Large intestine (tissue), 3 donors: ENCODE measurements around the gene C16orf86. TPM values are rescaled to one million over a fixed set of nuclear protein-coding genes. Genes with fewer than 3 reads are reported as not detected.

Experiments used
- DNase-seq, 2 donors: peaks; one replicate each; pipeline versions ENCODE4 v3.0.0 to v3.0.0-alpha.2; 2013
- H3K27ac ChIP-seq: one replicate; pipeline ENCODE4 v1.5.1; 2013; ENCODE audit warnings: low read length
- H3K27me3 ChIP-seq: 2 replicates; pipeline ENCODE4 v1.6.1; 2013; ENCODE audit warnings: low read length; ENCODE audit not compliant: control insufficient read depth, insufficient read depth
- H3K36me3 ChIP-seq: 2 replicates; pipeline ENCODE4 v1.6.1; 2013; ENCODE audit warnings: low read length; ENCODE audit not compliant: control insufficient read depth, insufficient read depth
- H3K4me1 ChIP-seq: one replicate; pipeline ENCODE4 v1.6.1; 2013; ENCODE audit warnings: low read length; ENCODE audit not compliant: control insufficient read depth, insufficient read depth
- H3K4me3 ChIP-seq: one replicate; pipeline ENCODE4 v1.5.1; 2013; ENCODE audit warnings: low read length
- H3K9me3 ChIP-seq: one replicate; pipeline ENCODE4 v1.6.1; 2013; ENCODE audit warnings: mild to moderate bottlenecking, low read depth, low read length, moderate library complexity; ENCODE audit not compliant: control insufficient read depth
- WGBS: methylation state at CpG from one replicate; pipeline ENCODE4 v1.1.5; 2013; ENCODE audit warnings: low lambda C conversion rate; ENCODE audit not compliant: insufficient coverage; 5-methylcytosine and 5-hydroxymethylcytosine counted together
- polyA plus RNA-seq: library from polyadenylated mRNA; unstranded; fragments of 120-200 nt; gene quantifications from one replicate; pipeline ENCODE4 v1.2.1, GENCODE V29; 2013

The C16orf86 gene
- polyA plus RNA-seq, 1 donor, result 1.4 TPM

- Histone ChIP-seq H3K36me3 (no peaks in the 10 kb centered on the region), H3K27ac (no peak overlapping the region), H3K27me3 (peaks cover 84% of the 10 kb centered on the region), H3K9me3 (peaks cover 10% of the 10 kb centered on the region), H3K4me3 (no peak overlapping the region), H3K4me1 (peaks cover 8% of the 10 kb centered on the region)
- no CpG with 5 or more reads among the region's 15 CpGs for WGBS
- DNase-seq, result no peak
Observed at GRCh38 chr16:67647111-67647651, 19.4 kb upstream of the C16orf86 start.

- H3K4me3 ChIP-seq, result no peak overlapping the region
- no peak for DNase-seq
- H3K36me3 ChIP-seq, result no peaks in the 10 kb centered on the region
- peaks cover 10% of the 10 kb centered on the region for H3K9me3 ChIP-seq
- no CpG with 5 or more reads among the region's 13 CpGs for WGBS
- peaks cover 8% of the 10 kb centered on the region for H3K4me1 ChIP-seq
- peaks cover 89% of the 10 kb centered on the region for H3K27me3 ChIP-seq
- no peak overlapping the region for H3K27ac ChIP-seq
Observed at GRCh38 chr16:67647681-67648080, 18.9 kb upstream of the C16orf86 start.

GRCh38 chr16:67648088-67648763 is 18.4 kb upstream of the C16orf86 start:
- Histone ChIP-seq H3K36me3 (no peaks in the 10 kb centered on the region), H3K4me3 (no peak overlapping the region), H3K9me3 (peaks cover 10% of the 10 kb centered on the region), H3K4me1 (peaks cover 10% of the 10 kb centered on the region), H3K27ac (no peak overlapping the region), H3K27me3 (peaks cover 91% of the 10 kb centered on the region)
- no CpG with 5 or more reads among the region's 65 CpGs for WGBS
- no peak for DNase-seq

- Histone ChIP-seq H3K27ac (no peak overlapping the region), H3K9me3 (peaks cover 10% of the 10 kb centered on the region), H3K27me3 (peaks cover 94% of the 10 kb centered on the region), H3K36me3 (no peaks in the 10 kb centered on the region), H3K4me3 (no peak overlapping the region), H3K4me1 (peaks cover 14% of the 10 kb centered on the region)
- WGBS, result no CpG with 5 or more reads among the region's 35 CpGs
- DNase-seq, result no peak
Observed at GRCh38 chr16:67648764-67649407, 17.7 kb upstream of the C16orf86 start.

GRCh38 chr16:67649494-67649931 is 17.1 kb upstream of the C16orf86 start:
- H3K27ac ChIP-seq, result no peak overlapping the region
- peaks cover 9% of the 10 kb centered on the region for H3K9me3 ChIP-seq
- no peaks in the 10 kb centered on the region for H3K36me3 ChIP-seq
- no peak overlapping the region for H3K4me3 ChIP-seq
- H3K4me1 ChIP-seq, result peaks cover 16% of the 10 kb centered on the region
- WGBS, result no CpG with 5 or more reads among the region's 34 CpGs
- no peak for DNase-seq
- H3K27me3 ChIP-seq, result peaks cover 94% of the 10 kb centered on the region

- Histone ChIP-seq H3K4me3 (no peak overlapping the region), H3K36me3 (no peaks in the 10 kb centered on the region), H3K9me3 (peaks cover 8% of the 10 kb centered on the region), H3K27me3 (peaks cover 95% of the 10 kb centered on the region), H3K27ac (no peak overlapping the region), H3K4me1 (peaks cover 16% of the 10 kb centered on the region)
- DNase-seq, result no peak
- no CpG with 5 or more reads among the region's 8 CpGs for WGBS
Observed at GRCh38 chr16:67650023-67650422, 16.6 kb upstream of the C16orf86 start.

- WGBS, result 90% methylated on average over 2 of the region's 7 CpGs
- no peak overlapping the region for H3K4me3 ChIP-seq
- peaks cover 8% of the 10 kb centered on the region for H3K9me3 ChIP-seq
- H3K36me3 ChIP-seq, result no peaks in the 10 kb centered on the region
- H3K4me1 ChIP-seq, result peaks cover 16% of the 10 kb centered on the region
- H3K27me3 ChIP-seq, result peaks cover 94% of the 10 kb centered on the region
- DNase-seq, result no peak
- H3K27ac ChIP-seq, result no peak overlapping the region
Observed at GRCh38 chr16:67651039-67651438, 15.6 kb upstream of the C16orf86 start.

- no peaks in the 10 kb centered on the region for H3K36me3 ChIP-seq
- no peak for DNase-seq
- H3K9me3 ChIP-seq, result peaks cover 8% of the 10 kb centered on the region
- H3K27me3 ChIP-seq, result peaks cover 86% of the 10 kb centered on the region
- no CpG with 5 or more reads among the region's 4 CpGs for WGBS
- H3K4me1 ChIP-seq, result peaks cover 16% of the 10 kb centered on the region
- no peak overlapping the region for H3K27ac ChIP-seq
- no peak overlapping the region for H3K4me3 ChIP-seq
Observed at GRCh38 chr16:67651847-67652246, 14.8 kb upstream of the C16orf86 start.

GRCh38 chr16:67652578-67653127 is 14.0 kb upstream of the C16orf86 start:
- Histone ChIP-seq H3K4me3 (no peak overlapping the region), H3K36me3 (peaks cover 5% of the 10 kb centered on the region), H3K9me3 (peaks cover 8% of the 10 kb centered on the region), H3K4me1 (peaks cover 16% of the 10 kb centered on the region), H3K27me3 (peaks cover 79% of the 10 kb centered on the region), H3K27ac (no peak overlapping the region)
- no peak for DNase-seq
- no CpG with 5 or more reads among the region's 59 CpGs for WGBS

GRCh38 chr16:67653128-67653788 is 13.4 kb upstream of the C16orf86 start:
- H3K9me3 ChIP-seq, result peaks cover 8% of the 10 kb centered on the region
- peaks cover 73% of the 10 kb centered on the region for H3K27me3 ChIP-seq
- H3K4me3 ChIP-seq, result peak overlapping the region; percentile 30
- DNase-seq, result no peak
- H3K27ac ChIP-seq, result no peak overlapping the region
- peaks cover 16% of the 10 kb centered on the region for H3K4me1 ChIP-seq
- H3K36me3 ChIP-seq, result peaks cover 10% of the 10 kb centered on the region
- WGBS, result no CpG with 5 or more reads among the region's 68 CpGs
